GM10266 (cell line): ENCODE measurements around the gene CD79A.
A peak's percentile ranks its signal among the peaks of the same experiment; 100 is the strongest.

Experiments used
- DNase-seq: peaks from one replicate; pipeline ENCODE4 v3.0.0; 2012; ENCODE audit errors: extremely low spot score
- CTCF ChIP-seq: IDR thresholded peaks from 2 replicates; pipeline ENCODE4 v1.5.1; 2012; ENCODE audit warnings: mild to moderate bottlenecking, low read depth; ENCODE audit not compliant: control insufficient read depth, insufficient read depth; ENCODE audit errors: missing control alignments

Gene CD79A

GRCh38 chr19:41876847-41877832 is at the start of gene CD79A:
Gene CD79A, plus strand, starts transcription at chr19:41877279. Its CDS starts 26 bp downstream, at chr19:41877305.
- TF ChIP-seq CTCF, result no peak
- peak; percentile 83 for DNase-seq

- DNase-seq, result no peak
Measured at GRCh38 chr19:41837981-41838708, 38.9 kb upstream of the CD79A start.

DNA sequence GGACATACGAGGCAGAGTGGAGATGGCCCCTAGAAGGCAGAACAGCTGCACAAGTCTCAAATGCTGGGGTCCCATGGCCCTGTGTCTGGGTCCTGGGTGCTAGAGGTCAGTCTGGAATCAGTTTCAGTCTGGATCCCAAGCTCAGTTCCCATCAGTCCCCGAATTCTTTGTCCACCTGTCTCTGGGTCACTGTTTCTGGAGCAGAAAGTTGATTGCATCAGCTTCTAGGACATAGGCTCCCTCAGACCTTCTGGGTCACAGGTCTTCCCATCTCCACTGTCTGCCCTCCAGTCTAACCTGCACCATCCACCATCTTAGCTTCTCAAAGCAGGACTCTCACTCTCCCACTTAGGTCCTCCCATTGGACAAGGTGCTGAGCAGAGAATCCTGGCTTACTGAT is 37.9 kb upstream of the CD79A start:
- TF ChIP-seq CTCF, result no peak
- DNase-seq, result no peak

More at GRCh38 chr19:41837981-41838708, 38.9 kb upstream of the CD79A start:
- no peak for TF ChIP-seq CTCF

- DNase-seq, result peak; percentile 8
- TF ChIP-seq CTCF, result no peak
Measured at GRCh38 chr19:41843371-41843770, 33.7 kb upstream of the CD79A start.

DNA sequence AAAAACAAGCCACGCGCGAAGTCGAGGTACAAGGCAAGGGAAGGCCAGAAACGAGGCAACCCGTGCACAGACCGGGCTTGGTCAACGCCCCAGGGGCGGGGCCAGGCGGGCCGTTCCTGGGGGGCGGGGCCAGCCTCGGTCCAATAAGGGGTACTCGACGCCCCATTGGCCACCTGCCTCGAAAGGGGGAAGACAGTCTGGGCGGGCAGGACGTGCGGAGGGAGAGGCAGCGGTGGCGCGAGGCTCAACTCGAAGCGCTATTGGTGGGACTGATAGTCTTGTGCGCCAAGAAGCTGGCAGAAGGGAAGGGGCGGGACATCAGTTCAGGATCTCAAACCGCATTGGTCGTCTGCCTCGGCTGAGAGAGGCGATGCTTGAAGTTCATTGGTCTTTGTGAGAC is 32.5 kb upstream of the CD79A start, which contains the start of gene LYPD4:
LYPD4 (minus strand) TSS at position 83 of the 400 bp plus-strand sequence. CDS start 5,398 bp downstream, outside the sequence.
- peak; percentile 4 for DNase-seq
- TF ChIP-seq CTCF, result no peak

DNA sequence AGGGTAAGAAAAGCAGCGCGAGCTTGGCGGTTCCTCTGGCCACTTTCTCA is 32.3 kb upstream of the CD79A start, which contains the start of gene DMRTC2:
DMRTC2 (plus strand) TSS at position 42 of the 50 bp plus-strand sequence. CDS start 2,387 bp downstream, outside the sequence.
- no peak for TF ChIP-seq CTCF
- DNase-seq, result no peak
